Stimulated activated naive CD8-positive, alpha-beta T cell treated with anti-CD3 and anti-CD28 coated beads, Interleukin-15, Interleukin-2, amounts not matched to agents 100 U/mL and 50 U/mL, for 24 hours (primary cell): Measurements from ENCODE around the gene CD3G.
"Not testable (repeated sequence)": the region's sequence is repeated elsewhere in the genome, so short reads cannot be mapped to it uniquely, and the experiment has no call there.

ENCODE experiments used
- ATAC-seq: fragments of 150-1000 bp; cut with Tn5 transposase; one replicate; pipeline ENCODE4 v1.10.0; 2021
- DNase-seq: peaks from one replicate; pipeline ENCODE4 v3.0.0; 2021

Gene CD3G

GRCh38 chr11:118380571-118380970 is 36.4 kb downstream of the CD3G start:
- ATAC-seq: no peak
- DNase-seq: no peak

- ATAC-seq (no peak), DNase-seq (no peak)
These were observed 38.8 kb downstream of the CD3G start for GRCh38 chr11:118382954-118383353.

GRCh38 chr11:118383657-118384056 is 39.5 kb downstream of the CD3G start:
- ATAC-seq (no peak), DNase-seq (no peak)

GRCh38 chr11:118396097-118396501 is 52.0 kb downstream of the CD3G start:
- DNase-seq (no peak), ATAC-seq (no peak)

GRCh38 chr11:118397448-118397847 is 53.3 kb downstream of the CD3G start:
- ATAC-seq: no peak
- DNase-seq: no peak

GRCh38 chr11:118398791-118399559 is 54.8 kb downstream of the CD3G start:
- DNase-seq (peak; percentile 17), ATAC-seq (peak; percentile 81)

- DNase-seq: peak; percentile 93
- peak; percentile 71 for ATAC-seq
These were observed 57.2 kb downstream of the CD3G start, which contains the start of gene ATP5MG for GRCh38 chr11:118401151-118401879. ATP5MG (plus strand) TSS chr11:118401606; CDS start chr11:118401666, 60 bp downstream.

- ATAC-seq (no peak), DNase-seq (no peak)
These were observed 57.9 kb downstream of the CD3G start for GRCh38 chr11:118401880-118402590.

GRCh38 chr11:118402594-118402993 is 58.5 kb downstream of the CD3G start:
- not testable (repeated sequence) for ATAC-seq, DNase-seq
